K562 (cell line): ENCODE measurements around the gene MTCL3.

Experiments used
- ATAC-seq: fragments of 200-7000 bp; cut with Tn5 transposase; 3 replicates; pipeline ENCODE4 v1.9.1; 2020; ENCODE audit warnings: moderate library complexity
- BruUV-seq: library from RNA; stranded (reverse); fragments of 400-500 nt; replicated peaks from 2 replicates; lab custom pipeline; 2021; lab: Mats Ljungman, UMichigan
- CTCF ChIA-PET: fragments of 300-600 bp; formaldehyde crosslinking; extraction: SDS; loops from one replicate; lab custom pipeline; 2021; ENCODE audit warnings: low intra/inter-chr PET ratio; lab: Yijun Ruan, JAX
- POLR2A ChIA-PET: fragments of 300-600, 350-650 bp; sonication (Branson Sonifier 250); formaldehyde crosslinking; extraction: SDS; loops from one replicate; lab custom pipeline; 2021; ENCODE audit warnings: antibody characterized with exemption, inconsistent platforms; lab: Yijun Ruan, JAX
- DNase-seq, 4 experiments: peaks; one replicate each; pipeline versions ENCODE4 v3.0.0 to v3.0.0-alpha.2; 2011 to 2018; ENCODE audit warnings: low spot score in 3 of 4, mixed read lengths in 3 of 4; ENCODE audit errors: extremely low read depth in 1 of 4
- FAIRE-seq: peaks from 2 replicates; lab custom pipeline; 2011; peaks lifted over from hg19 to GRCh38; lab: Jason Lieb, UNC
- H2AFZ ChIP-seq: 2 replicates; pipeline ENCODE4 v1.6.0; 2011; ENCODE audit warnings: low read depth, low read length, control low read depth, inconsistent platforms
- H3K27ac ChIP-seq: fragments of 200-600 bp; 3 replicates; pipeline ENCODE4 v1.8.0; 2011; ENCODE audit warnings: low read depth, mild to moderate bottlenecking, control low read depth, inconsistent platforms, low read length, moderate library complexity, mixed read lengths; ENCODE audit errors: extremely low read depth
- H3K27me3 ChIP-seq, 2 experiments: fragments of 300-600 bp in 1 of 2; 2 replicates in 1 of 2; 3 replicates in 1 of 2; pipeline versions ENCODE4 v1.6.0 to v1.8.0; 2011; ENCODE audit warnings: inconsistent platforms in 2 of 2, low read length in 2 of 2, mild to moderate bottlenecking in 1 of 2, mixed read lengths in 1 of 2, moderate library complexity in 1 of 2; ENCODE audit not compliant: control insufficient read depth in 2 of 2, insufficient read depth in 2 of 2
- H3K36me3 ChIP-seq: fragments of 300-600 bp; 3 replicates; pipeline ENCODE4 v1.8.0; 2011; ENCODE audit warnings: mild to moderate bottlenecking, low read length, inconsistent platforms; ENCODE audit not compliant: control insufficient read depth, insufficient read depth
- H3K4me1 ChIP-seq, 2 experiments: fragments of 200-600 bp in 1 of 2; replicated peaks in 1 of 2; 2 replicates in 1 of 2; 3 replicates in 1 of 2; pipeline versions ENCODE4 v1.5.1 to v1.8.0; 2011; ENCODE audit warnings: inconsistent platforms in 2 of 2, low read length in 2 of 2, mild to moderate bottlenecking in 1 of 2, mixed read lengths in 1 of 2, moderate library complexity in 1 of 2; ENCODE audit not compliant: control insufficient read depth in 2 of 2, insufficient read depth in 2 of 2
- H3K4me2 ChIP-seq: 2 replicates; pipeline ENCODE4 v1.6.1; 2011; ENCODE audit warnings: low read length, control low read depth, inconsistent platforms, mixed read lengths; ENCODE audit not compliant: insufficient read depth
- H3K4me3 ChIP-seq: fragments of 200-600 bp; sonication (generic), shearing (Covaris generic); 2 replicates; pipeline ENCODE4 v1.5.1; 2016; ENCODE audit warnings: control low read depth, inconsistent platforms
- H3K79me2 ChIP-seq: fragments of 200-600 bp; 3 replicates; pipeline ENCODE4 v1.8.0; 2011; ENCODE audit warnings: low read length, inconsistent platforms; ENCODE audit not compliant: control insufficient read depth, insufficient read depth
- H3K9ac ChIP-seq, 2 experiments: 2 replicates each; pipeline versions ENCODE4 v1.6.0 to v1.6.1; 2011; ENCODE audit warnings: low read depth in 2 of 2, low read length in 2 of 2, control low read depth in 1 of 2, inconsistent platforms in 1 of 2, mild to moderate bottlenecking in 1 of 2, mixed read lengths in 1 of 2; ENCODE audit not compliant: insufficient read depth in 1 of 2
- H3K9me1 ChIP-seq: one replicate; pipeline ENCODE4 v1.6.0; 2011; ENCODE audit warnings: inconsistent platforms, mild to moderate bottlenecking, low read length, moderate library complexity; ENCODE audit not compliant: control insufficient read depth, insufficient read depth
- H3K9me3 ChIP-seq: replicated peaks from 2 replicates; pipeline ENCODE4 v1.5.1; 2011; ENCODE audit warnings: low read depth, low read length, inconsistent platforms; ENCODE audit not compliant: control insufficient read depth, insufficient read depth
- H4K20me1 ChIP-seq: replicated peaks from 2 replicates; pipeline ENCODE4 v1.6.1; 2011; ENCODE audit warnings: low read length, inconsistent platforms, mixed read lengths; ENCODE audit not compliant: control insufficient read depth, insufficient read depth
- CTCF ChIP-seq, 3 experiments: IDR thresholded peaks in 2 of 3; conservative IDR thresholded peaks in 1 of 3; 2 replicates each; pipeline ENCODE4 v1.5.1; 2011 to 2012; ENCODE audit warnings: low read length in 3 of 3, mild to moderate bottlenecking in 3 of 3, control low read depth in 2 of 3, improper control_type of control experiment in 1 of 3, inconsistent platforms in 1 of 3, low read depth in 1 of 3, mixed read lengths in 1 of 3, moderate library complexity in 1 of 3; ENCODE audit not compliant: insufficient read depth in 2 of 3
- FIP1L1 ChIP-seq: fragments of 200-400 bp; formaldehyde crosslinking; IDR thresholded peaks from 2 replicates; pipeline ENCODE4 v1.6.1; 2018; ENCODE audit warnings: mild to moderate bottlenecking, low read depth, low read length; ENCODE audit not compliant: poor library complexity, severe bottlenecking
- ZNF197 ChIP-seq: fragments of 200-800 bp; sonication (Bioruptor generic); IDR thresholded peaks from 2 replicates; pipeline ENCODE4 v1.6.1; 2016; ENCODE audit warnings: low read depth, missing genetic modification characterization, missing compliant biosample characterization
- WGBS: fragments of 100-300 bp; shearing (Covaris generic); methylation state at CpG from one replicate; pipeline ENCODE4 v1.1.6; 2016; ENCODE audit warnings: low coverage, mixed read lengths; ENCODE audit not compliant: insufficient coverage; ENCODE audit errors: missing lambda C conversion rate; 5-methylcytosine and 5-hydroxymethylcytosine counted together
- in situ Hi-C: fragments of 300-500 bp; cut with MboI; formaldehyde crosslinking; loops from 4 replicates; pipeline ENCODE4 v1.15.0; 2018; ENCODE audit warnings: inconsistent platforms, mixed read lengths
- intact Hi-C: fragments of 100-400 bp; cut with micrococcal nuclease; formaldehyde crosslinking; loops from 2 replicates; pipeline ENCODE4 v1.14.2; 2022
- TF ChIP-seq, protein P1 (sequence below): fragments of 450-650 bp; IDR thresholded peaks from 2 replicates; pipeline ENCODE4 v1.6.1; 2017; ENCODE audit warnings: mild to moderate bottlenecking, moderate library complexity
- TF ChIP-seq, protein P2 (sequence below): fragments of 450-650 bp; formaldehyde crosslinking; IDR thresholded peaks from 2 replicates; pipeline ENCODE4 v1.4.0; 2020; ENCODE audit warnings: mild to moderate bottlenecking, moderate library complexity

MTCL3 gene

DNA sequence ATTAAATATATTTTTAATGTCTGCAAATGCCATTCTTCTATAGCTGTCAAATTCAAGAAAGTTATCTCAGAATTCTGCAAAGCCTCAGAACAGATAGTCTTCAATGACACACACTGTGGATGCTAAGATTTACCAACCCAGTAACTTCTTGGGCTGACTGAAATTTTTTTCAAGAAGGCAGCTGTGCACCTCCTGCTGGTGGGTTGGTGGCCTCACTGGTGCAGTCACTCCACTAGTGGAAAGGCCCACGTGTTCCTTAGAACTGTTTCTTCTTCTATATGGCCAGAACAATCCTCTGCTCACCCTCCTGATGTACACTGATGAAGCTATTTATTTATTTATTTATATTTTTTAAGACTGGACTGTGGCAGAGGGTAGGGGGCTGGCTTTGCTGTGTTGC, 28.1 kb upstream of the MTCL3 start:
- in situ Hi-C loops (no loop called here), intact Hi-C loops (no loop called here)
- no peak overlapping the region for H3K9ac ChIP-seq
- H3K79me2 ChIP-seq: no peaks in the 10 kb centered on the region
- WGBS: 0% methylated on average over 1 of the region's 1 CpG
- H4K20me1 ChIP-seq: no peaks in the 10 kb centered on the region
- ChIA-PET POLR2A (no interaction called here), CTCF (no interaction called here)
- no peaks in the 10 kb centered on the region for H3K27me3 ChIP-seq
- no TSS peak for BruUV-seq
- ATAC-seq: peak; percentile 38; the same call in 1 of the 3 replicates
- H3K36me3 ChIP-seq: no peaks in the 10 kb centered on the region
- H3K4me1 ChIP-seq: no peaks in the 10 kb centered on the region
- no peak overlapping the region for H3K4me2 ChIP-seq
- H3K9me3 ChIP-seq: no peaks in the 10 kb centered on the region
- no peak overlapping the region for H2AFZ ChIP-seq
- DNase-seq: peak in 1 of 4 experiments; percentile 1
- H3K27ac ChIP-seq: no peak overlapping the region
- no peaks in the 10 kb centered on the region for H3K9me1 ChIP-seq
- no peak for TF ChIP-seq ZNF197 (CRISPR knock-in tag)
- peak in 1 of 3 experiments; percentile 11; a peak in 1 of 6 replicates for TF ChIP-seq CTCF (IDR thresholded peaks at IDR 0.05 in 2 of 3, conservative IDR thresholded peaks at IDR 0.05 in 1 of 3; ENCODE audit: insufficient read depth in 2 of 3, low read depth in 1 of 3, low read length in 3 of 3)
- no peak for TF ChIP-seq FIP1L1
- TF ChIP-seq, protein P1, sequence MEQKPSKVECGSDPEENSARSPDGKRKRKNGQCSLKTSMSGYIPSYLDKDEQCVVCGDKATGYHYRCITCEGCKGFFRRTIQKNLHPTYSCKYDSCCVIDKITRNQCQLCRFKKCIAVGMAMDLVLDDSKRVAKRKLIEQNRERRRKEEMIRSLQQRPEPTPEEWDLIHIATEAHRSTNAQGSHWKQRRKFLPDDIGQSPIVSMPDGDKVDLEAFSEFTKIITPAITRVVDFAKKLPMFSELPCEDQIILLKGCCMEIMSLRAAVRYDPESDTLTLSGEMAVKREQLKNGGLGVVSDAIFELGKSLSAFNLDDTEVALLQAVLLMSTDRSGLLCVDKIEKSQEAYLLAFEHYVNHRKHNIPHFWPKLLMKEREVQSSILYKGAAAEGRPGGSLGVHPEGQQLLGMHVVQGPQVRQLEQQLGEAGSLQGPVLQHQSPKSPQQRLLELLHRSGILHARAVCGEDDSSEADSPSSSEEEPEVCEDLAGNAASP: no peak
- TF ChIP-seq, protein P2, sequence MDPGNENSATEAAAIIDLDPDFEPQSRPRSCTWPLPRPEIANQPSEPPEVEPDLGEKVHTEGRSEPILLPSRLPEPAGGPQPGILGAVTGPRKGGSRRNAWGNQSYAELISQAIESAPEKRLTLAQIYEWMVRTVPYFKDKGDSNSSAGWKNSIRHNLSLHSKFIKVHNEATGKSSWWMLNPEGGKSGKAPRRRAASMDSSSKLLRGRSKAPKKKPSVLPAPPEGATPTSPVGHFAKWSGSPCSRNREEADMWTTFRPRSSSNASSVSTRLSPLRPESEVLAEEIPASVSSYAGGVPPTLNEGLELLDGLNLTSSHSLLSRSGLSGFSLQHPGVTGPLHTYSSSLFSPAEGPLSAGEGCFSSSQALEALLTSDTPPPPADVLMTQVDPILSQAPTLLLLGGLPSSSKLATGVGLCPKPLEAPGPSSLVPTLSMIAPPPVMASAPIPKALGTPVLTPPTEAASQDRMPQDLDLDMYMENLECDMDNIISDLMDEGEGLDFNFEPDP (CRISPR knock-in tag): no peak
- no peak for FAIRE-seq
- H3K4me3 ChIP-seq: no peak overlapping the region
